Activated CD8-positive, alpha-beta memory T cell treated with anti-CD3 and anti-CD28 coated beads, Interleukin-2, amount 50 U/mL, for 48 hours (primary cell): ENCODE data around the gene FMN1.

Source experiments
- DNase-seq: peaks from one replicate; pipeline ENCODE4 v3.0.0-alpha.2; 2020

Gene FMN1

DNA sequence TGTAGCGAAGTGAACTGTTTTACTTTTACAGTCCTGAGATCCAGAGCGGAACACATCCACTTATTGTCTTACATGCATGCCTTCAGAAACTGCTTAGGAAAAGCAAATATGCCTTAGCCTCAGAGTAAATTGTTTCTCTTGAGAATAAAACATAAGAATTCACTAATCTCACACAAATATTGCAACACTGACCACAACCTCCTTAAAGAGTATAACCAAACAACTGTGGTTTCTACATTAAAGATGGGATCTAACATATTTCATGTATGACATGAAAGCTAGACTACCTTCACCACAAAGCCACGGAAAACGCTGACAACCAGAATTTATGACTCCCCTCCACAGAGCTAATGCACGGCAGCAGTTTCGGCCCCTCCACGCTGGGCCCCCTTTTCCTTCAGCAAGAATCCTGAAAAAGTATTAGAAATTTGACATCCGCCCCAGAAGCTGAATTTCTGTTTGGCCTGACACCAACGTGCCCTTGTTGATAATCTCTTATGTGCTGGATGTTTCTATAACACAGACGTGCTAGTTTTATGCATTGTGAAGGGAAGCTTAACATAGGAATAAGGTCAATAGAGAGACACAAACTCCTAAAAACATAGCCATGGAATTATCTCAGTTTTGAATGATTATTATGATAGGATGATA lies 392.1 kb downstream of the FMN1 start:
- DNase-seq, result no peak

DNA sequence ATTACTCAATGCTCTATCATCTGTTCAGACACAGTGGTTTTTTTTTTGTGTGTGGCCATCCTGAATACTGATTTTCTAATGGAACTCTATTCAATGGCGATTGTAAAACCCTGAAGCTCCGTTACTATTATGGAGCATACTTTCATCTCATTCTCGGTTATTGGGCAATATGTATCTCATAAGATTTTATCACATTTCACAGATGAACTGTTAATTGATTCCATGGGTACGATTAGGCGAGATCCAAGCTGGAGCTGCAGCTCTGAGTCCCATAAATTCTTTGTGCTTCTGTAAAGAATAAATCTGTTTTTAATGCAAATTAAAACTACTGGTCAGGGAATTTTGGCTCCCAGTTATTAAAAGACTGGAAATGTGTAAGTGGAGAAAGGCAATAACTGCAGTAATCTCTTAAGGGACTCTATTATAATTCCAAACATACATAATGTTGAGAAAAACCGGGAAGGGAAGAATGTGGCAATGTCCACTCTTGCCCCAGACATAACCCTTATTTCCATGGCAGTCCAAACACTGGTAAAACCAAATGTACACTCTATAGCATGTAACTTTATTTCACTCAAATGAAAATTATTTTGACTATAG lies 394.5 kb downstream of the FMN1 start:
- no peak for DNase-seq

DNA sequence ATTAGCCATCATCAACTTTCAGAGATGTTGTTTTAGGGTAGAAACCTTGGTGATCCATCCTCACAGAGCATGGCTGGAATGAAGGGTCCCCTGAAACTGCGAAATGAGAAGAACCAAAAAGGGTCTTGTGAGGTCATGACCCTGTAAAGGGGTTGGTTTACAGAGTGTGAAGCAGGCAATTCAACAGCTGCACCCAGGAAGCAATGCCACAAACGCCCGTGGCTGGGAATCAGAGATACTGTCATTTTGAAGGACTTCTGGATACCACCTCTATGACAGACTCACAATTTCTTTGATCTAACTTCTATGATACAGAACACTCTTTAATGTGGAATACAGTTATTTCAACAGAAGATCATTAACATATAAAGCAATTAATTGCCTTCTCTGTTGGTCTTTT lies 397.7 kb downstream of the FMN1 start:
- DNase-seq, result no peak

DNA sequence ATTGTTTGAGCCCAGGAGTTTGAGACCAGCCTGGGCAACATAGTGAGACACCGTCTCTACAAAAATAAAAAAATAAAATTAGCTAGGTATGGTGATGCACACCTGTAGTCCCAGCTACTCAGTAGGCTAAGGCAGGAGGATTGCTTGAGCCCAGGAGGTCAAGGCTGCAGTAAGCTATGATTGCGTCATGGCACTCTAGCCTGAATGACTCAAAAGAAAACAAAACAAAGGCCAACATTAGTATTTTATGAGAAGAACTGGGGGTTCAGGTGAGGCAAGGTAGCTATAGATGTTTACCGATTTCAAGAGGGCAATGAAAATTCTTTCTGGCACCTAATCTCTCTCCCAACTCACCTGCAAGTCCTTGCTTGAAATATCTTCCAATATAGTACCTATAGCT lies 399.5 kb downstream of the FMN1 start:
- DNase-seq, result no peak

DNA sequence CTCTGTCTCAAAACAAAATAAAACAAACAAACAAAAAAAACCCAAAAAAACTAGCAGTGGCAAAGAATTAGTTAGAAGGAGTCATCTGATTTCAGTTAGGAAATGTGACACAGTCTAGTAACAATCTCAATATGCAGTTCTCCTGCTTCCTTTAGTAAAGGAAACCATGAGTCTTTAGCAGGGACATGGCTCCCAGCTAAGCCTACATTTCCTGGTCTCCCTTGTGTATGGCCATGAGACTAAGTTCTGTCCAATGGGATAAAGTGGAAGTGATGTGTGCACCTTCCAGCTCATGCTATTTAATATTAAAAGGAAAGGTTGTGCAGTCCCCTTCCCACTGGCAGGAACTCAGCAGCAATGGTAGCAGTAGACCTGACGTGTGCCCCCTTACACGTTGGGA lies 402.1 kb downstream of the FMN1 start:
- DNase-seq, result no peak

DNA sequence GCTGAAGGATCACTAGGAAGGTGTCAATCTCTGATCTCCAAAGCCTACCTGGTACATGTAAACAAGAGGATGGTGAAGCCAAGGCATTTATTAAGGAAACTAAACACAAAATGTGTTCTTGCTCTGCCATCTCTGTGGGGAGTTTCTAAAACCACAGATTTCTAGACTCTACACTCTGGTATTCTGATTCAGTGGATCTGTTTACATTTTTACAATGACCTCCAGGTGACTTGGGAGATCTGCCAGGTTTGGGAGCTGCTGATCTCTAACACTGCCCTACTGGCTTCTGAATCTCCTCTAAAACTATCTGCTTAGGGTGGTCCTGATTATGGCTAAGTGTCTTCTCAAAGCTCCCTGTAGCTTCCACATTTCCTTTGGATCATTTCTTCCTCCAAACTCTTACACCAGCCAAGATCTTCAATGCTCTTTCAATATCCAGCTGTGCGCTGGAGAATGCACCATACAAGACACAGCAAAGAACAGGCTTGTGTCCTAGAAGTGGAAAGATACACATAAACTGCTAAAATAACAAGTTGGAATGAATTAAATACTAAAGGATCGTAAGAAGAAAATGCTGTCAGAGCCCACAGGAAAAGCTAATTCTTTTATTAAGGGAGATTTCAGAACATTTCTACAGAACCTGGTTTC lies 404.0 kb downstream of the FMN1 start:
- no peak for DNase-seq

DNA sequence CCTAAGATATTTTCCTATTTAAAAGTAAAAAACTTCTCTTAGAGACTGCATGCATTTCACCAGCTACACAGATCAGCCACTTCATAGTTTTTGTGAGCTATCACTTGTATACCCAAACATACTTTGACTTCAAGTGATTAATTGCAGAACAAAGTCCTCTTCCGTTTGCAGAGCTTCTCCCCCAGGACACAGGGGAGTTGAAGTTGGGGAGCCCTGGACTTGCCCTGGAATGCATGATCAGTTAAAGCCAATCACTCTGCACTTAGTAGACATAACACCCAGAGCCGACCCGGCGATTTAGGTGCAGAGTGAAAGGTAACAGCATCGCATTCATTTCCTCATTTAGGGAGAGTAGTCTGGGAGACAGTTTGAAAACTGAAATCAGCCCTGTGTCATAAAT lies 406.6 kb downstream of the FMN1 start:
- DNase-seq, result no peak

DNA sequence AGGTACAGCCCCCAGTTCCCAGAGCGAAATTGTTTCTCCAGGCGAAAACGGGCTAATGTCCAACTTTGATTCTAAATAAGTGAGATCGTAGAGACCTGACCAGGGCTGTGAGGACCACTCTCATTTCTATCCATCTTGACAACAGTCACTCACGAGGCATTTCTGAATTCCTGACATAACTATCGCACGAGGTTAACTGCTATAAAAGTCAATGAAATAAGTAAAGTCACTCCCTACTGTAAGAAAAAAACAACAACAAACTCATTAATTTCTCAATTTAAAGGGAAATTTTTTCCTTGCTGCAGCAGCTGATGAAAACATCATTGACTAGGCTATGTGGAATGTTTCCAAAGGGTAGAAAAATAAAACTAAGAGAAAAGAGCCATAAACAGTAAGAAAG lies 407.6 kb downstream of the FMN1 start:
- no peak for DNase-seq

DNA sequence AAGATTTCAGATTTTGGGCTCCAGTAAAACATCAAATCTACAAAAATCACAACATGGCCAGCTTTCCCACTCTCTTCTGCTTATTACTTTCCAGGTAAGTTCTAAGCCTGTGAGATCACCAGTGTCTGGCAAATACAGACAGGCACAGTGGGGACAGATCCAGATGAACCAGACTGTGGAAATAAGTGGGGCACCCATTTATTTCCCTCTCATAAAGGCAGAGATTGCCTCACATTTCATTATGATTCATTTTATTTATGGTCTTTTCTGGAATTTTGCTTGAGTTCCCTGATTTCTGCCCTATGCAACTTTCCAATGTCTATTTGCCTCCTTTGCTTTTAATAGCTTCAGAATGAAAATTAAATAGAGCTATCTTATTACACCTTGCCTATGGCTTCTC lies 409.9 kb downstream of the FMN1 start:
- DNase-seq, result no peak

DNA sequence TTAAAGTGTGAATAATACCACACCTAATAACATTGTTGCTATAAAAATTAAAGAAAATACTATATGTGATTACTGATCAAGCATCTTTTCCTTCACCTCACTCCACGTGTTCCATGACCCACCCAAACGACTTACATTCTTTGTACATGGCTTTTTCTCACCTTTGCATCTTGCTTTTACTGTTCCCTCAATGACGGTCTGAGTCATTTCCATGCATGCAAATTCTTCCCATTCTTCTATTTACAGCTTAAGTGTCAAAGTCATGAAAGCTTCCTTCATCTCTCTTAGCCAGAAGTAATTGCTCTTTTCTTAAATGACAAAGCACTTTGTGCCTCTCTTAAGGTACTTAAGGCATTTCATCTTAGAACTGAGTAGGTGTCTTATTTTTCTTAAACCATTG lies 412.7 kb downstream of the FMN1 start:
- DNase-seq, result no peak

DNA sequence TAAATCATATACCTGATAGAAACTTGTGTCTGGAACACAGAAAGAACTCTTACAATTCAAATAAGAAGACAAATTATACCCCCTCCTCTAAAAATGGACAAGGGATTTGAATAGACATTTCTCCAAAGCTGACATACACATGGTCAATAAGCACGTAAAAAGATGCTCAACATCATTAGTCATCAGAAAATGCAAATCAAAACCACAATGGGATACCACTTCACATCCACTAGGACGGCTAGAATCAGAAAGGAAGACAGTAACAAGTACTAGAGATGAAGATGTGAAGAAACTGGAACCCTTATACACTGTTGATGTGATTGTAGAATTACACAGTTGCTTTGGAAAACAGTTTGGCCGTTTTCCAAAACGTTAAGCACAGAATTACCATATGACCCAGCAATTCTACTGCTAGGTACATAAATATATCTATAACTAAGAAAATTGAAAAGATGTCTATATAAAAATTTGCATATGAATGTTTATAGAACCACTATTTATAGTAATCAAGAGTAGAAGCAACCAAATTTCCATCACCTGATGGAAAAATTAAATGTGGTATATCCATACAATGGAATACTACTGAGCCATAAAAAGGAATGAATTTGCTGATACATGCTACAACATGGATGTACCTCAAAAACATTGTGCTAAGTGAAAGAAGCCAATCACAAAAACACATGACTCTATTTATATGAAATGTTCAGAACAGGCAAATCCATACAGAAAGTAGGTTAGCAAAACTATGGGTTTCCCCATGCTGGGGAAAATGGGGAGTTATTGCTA lies 415.9 kb downstream of the FMN1 start:
- DNase-seq, result no peak

DNA sequence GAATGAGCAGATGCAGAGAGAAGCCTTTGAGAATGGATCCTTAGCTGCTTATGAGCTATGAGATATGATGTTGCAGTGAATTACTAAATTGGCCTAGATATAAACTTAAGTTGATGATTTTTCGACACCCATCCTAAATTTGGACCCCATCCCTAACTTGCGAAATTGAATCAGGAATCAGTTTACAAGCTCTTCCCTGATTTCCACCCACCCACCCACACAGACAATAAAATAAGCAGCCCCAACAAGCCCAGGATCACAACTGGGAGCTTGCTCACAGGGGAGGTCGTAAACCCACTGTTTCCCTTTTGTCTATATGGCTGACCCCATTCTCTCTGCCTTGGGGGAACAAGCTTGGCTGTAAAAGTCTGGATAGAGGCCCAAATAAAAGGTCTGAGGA lies 419.4 kb downstream of the FMN1 start:
- no peak for DNase-seq

DNA sequence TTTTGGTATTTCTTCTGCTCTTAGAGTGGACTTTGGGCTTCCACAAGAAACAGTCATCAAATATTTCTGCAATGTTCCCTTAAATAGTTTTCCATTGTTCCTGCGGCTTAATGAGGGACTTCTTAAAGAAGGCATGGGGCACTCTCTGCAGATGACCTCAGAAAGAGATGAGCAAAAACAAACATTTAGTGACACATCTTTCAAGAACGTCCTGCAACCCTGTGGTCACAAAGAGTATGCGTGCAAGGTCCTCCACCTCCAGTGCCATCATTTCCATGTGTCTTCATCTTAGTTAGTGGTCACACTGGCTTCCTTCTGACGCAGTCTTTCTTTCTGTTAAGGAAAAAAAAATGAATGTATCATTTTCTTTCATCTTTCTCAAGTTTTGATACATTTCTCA lies 420.5 kb downstream of the FMN1 start:
- no peak for DNase-seq

DNA sequence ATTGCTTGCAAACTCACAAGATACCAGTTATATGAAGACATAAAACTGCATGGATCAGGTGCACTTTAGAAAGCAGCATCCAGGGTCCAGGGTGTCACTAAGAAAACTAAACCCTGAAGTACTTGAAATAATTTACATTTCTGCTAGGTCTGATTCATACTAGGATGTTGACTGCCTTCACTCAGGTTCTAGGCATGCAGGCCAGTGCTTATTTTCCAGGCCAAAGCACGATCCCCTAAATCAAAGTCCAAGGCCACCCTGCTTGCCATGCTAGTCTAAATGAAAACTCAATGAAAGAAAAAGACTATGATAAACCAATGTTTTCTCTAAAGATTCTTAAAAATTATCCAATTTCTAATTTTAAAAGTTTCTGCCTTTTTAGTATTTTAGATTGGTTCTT lies 427.3 kb downstream of the FMN1 start:
- no peak for DNase-seq

DNA sequence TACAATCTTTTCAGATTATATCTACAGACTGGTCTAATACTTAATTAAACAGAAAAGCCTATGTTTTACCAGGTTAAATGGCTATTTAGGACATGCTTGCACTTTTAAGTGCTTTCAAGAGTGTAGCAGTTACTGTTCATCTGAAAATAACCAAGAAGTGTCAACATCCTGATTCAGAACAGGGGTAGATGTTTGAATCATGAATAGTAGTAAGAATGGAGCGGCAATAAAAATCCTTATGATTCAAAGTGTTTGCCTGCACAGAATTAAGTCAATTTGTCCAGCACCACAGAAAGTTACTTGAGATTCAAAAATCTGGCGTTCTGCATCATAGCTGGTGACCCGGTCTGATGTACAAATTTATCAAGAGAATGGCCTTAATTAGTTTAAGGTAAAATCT lies 428.4 kb downstream of the FMN1 start:
- DNase-seq, result no peak

DNA sequence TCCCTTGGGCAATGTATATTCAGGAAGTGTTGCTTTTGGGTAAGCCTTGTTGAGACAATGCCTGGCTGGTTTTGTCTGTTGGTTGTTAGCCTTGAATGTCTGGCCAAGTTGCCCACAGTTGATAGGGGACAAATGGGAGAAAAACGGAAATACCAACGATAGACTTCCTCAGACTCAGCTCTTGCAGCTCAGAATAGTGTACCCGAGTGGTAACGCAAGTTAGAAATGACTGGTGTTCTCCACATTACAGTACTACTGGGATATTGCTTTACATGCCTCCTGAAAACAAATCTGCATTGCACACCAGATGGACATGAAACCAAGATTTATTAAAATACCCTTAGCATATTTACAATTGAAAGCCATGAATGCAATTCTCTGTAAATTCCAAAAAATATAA lies 429.3 kb downstream of the FMN1 start:
- DNase-seq, result no peak

DNA sequence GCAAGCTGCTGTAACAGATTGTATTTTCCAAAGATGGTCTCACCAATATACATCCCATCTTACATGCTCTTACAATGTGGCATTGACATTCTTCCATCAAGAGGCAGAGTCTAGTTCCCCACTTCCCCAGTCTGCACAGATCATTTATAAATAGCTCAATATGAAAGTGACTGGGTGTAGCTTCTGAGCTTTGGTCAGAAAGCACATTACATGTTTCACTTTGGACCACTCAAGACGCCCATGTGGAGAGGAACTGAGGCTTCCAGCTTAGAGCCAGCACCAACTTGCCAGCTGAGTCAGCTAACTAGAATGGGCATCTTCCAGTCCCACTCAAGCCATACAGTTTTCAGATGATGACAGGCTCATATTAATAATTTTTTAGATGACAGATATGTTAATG lies 431.2 kb downstream of the FMN1 start:
- no peak for DNase-seq

DNA sequence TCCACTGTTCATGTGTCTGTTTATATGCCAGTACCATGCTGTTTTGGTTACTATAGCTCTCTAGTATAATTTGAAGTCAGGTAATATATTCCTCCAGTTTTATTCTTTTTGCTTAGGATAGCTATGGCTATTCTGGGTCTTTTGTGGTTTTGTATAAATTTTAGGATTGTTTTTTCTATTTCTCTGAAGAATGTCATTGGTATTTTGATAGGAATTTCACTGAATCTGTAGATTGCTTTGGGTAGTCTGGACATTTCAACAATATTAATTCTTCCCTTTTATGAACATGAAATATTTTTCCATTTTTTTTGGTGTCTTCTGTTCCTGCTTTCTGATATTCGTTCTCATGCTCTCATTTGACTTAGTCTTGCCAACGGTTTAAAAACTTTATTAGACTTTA lies 437.1 kb downstream of the FMN1 start:
- no peak for DNase-seq

DNA sequence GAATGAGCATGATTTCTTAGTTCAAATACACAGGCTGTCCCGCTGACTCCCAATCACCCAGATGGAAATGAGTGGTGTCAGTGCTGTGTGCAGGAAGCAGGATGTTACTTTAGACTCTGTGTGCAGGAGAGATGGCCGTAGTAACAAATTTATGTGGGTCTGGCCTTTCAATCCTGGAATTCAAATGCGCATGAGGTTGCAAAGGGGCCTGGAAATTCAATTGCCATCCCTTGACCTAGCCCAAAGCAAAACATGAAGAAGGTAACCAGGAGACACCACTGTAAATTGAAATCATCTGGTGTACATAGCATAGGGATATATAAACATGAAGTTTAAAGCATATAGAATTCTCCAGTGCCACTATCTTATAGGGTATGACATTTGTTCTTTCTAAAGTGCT lies 443.5 kb downstream of the FMN1 start:
- DNase-seq, result no peak

DNA sequence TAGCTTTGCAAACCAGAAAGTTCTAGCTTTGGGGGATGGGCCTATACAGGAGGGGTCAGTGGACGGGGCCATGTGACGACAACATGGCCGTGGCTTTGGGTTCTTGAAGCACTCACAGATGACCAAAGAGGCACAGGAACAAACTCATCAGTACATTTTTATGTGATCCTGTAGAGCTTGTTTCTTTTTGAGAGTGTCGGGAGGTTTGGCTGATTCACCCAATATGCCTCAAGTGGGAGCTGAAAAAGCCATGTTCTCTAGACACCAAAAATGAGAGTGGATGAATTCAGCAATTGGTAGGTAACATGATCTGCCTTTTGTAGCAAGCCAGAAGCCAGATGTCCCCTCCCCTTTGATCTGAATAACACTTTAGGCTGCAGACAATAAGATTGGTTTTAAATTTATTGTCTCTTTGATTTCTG lies 446.6 kb downstream of the FMN1 start:
- no peak for DNase-seq

DNA sequence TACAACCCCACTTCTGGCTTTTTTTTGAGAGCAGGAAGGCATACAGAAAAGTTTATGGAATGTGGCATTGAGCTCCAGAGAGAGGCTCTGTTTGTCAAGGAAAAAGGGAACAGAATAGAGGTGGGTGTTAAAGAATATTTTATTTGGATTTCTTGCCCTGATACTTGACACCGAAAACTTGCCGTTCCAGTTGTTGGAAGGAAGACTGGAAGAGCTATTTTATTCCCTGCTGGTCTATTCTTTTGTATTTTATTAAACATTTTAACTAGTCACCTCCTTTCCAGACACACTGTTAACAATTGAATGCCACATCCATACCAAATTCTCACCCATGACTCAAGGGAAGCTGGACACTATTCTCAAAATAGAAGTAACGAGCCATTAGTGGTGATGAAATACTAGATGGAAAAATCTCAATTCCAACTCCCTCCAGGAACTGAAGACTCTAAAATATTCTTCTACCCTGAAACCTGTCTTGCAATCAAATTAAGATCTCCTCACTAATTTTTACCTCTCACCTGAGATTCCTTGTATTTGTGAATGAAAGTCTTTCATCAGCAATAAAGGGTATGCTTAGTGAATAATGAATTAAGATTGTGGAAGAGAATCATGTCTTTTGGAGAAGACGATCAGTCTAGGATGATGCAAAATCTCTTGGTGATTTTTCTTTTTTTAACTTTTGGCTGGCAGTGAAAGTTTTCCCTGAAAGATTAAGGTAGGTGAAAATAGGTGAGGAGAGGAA lies 448.2 kb downstream of the FMN1 start:
- DNase-seq, result no peak

DNA sequence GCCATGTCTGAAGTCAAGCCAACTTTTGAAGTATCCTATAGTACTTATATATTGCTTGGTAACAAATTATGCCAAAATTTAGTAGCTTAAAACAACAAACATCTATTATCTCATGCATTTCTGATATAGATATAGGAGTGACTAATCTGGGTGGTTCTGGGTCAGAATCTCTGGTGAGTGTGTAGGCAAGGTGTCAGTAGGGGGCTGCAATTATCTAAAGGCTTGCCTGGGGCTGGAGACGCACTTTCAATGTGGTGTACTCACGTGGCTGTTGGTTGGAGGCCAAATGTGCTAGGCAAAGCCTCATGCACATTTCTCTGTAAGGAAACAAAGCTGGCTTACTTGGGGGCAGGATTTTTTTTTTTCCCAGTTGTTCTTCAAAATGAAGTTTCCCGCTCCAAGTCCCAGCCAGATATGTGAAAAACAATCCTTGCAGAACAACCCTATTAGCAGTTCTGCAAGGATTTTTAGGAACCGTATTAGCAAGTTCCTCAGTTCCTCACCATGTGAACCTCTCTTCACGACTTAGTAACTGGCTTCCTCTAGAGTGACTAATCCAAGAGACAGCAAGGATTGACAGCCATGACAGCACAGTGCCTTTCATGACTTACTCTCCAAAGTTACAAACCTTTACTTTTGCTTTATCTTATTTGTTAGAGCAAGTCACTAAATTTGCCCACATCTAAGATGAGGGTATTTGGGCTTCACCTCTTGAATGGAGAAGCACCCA lies 450.9 kb downstream of the FMN1 start:
- DNase-seq, result no peak
